Stimulated activated CD8-positive, alpha-beta memory T cell treated with anti-CD3 and anti-CD28 coated beads, Interleukin-4, amount 100 ng/mL, for 1 hour (primary cell): Measurements from ENCODE around the gene VAMP5.
"Not testable (repeated sequence)": the region's sequence is repeated elsewhere in the genome, so short reads cannot be mapped to it uniquely, and the experiment has no call there.

Experiments used
- DNase-seq, 2 donors: peaks; one replicate each; pipeline ENCODE4 v3.0.0-alpha.2; 2020; ENCODE audit warnings: low read depth in 2 of 2, low spot score in 1 of 2

The VAMP5 gene

GRCh38 chr2:85550486-85550885 lies 33.7 kb upstream of the VAMP5 start:
- DNase-seq, result no peak

- peak; percentile 76 to 80 for DNase-seq
Observed at GRCh38 chr2:85551698-85552678, 32.2 kb upstream of the VAMP5 start.

- DNase-seq, result no peak
Observed at GRCh38 chr2:85553184-85553583, 31.0 kb upstream of the VAMP5 start.

GRCh38 chr2:85554980-85555612 lies 29.1 kb upstream of the VAMP5 start:
- DNase-seq, result no peak

- no peak for DNase-seq
Observed at GRCh38 chr2:85557130-85557529, 27.1 kb upstream of the VAMP5 start.

- no peak for DNase-seq
Observed at GRCh38 chr2:85558160-85558559, 26.1 kb upstream of the VAMP5 start.

- DNase-seq, result not testable (repeated sequence)
Observed at GRCh38 chr2:85560403-85560726, 23.9 kb upstream of the VAMP5 start.

GRCh38 chr2:85560812-85561279 lies 23.4 kb upstream of the VAMP5 start:
- no peak for DNase-seq

GRCh38 chr2:85561280-85562212 lies 22.7 kb upstream of the VAMP5 start, which contains the start of gene GGCX:
TSS of gene GGCX (minus strand) at chr2:85561493. CDS start at chr2:85561428, 65 bp downstream.
- DNase-seq, result peak; percentile 89 to 92

GRCh38 chr2:85564144-85564563 lies 20.1 kb upstream of the VAMP5 start:
- DNase-seq, result no peak

- no peak for DNase-seq
Observed at GRCh38 chr2:85566265-85566664, 18.0 kb upstream of the VAMP5 start.

- no peak for DNase-seq
Observed at GRCh38 chr2:85575739-85576138, 8.5 kb upstream of the VAMP5 start.

- no peak for DNase-seq
Observed at GRCh38 chr2:85577063-85577385, 7.2 kb upstream of the VAMP5 start.

- no peak for DNase-seq
Observed at GRCh38 chr2:85577386-85578242, 6.6 kb upstream of the VAMP5 start, which contains the start of gene VAMP8. TSS of gene VAMP8 (plus strand) at chr2:85577586. CDS start at chr2:85577647, 61 bp downstream.

- DNase-seq, result no peak
Observed at GRCh38 chr2:85578243-85579180, 5.7 kb upstream of the VAMP5 start.

GRCh38 chr2:85579266-85579935 lies 4.8 kb upstream of the VAMP5 start:
- DNase-seq, result no peak

GRCh38 chr2:85580206-85580605 lies 4.0 kb upstream of the VAMP5 start:
- DNase-seq, result no peak

- DNase-seq, result no peak
Observed at GRCh38 chr2:85582492-85582891, 1.7 kb upstream of the VAMP5 start.
